Parathyroid adenoma (tissue), 2 donors: Measurements from ENCODE around the gene BHLHE40.

ENCODE experiments used
- H2AFZ ChIP-seq: fragments of 300-600 bp; sonication (generic); one replicate; pipeline ENCODE4 v1.7.0; 2017; ENCODE audit warnings: antibody characterized with exemption, mild to moderate bottlenecking
- H3K27ac ChIP-seq: fragments of 300-600 bp; sonication (generic); one replicate; pipeline ENCODE4 v1.7.0; 2017
- H3K27me3 ChIP-seq: fragments of 300-600 bp; sonication (generic); one replicate; pipeline ENCODE4 v1.7.0; 2017; ENCODE audit warnings: low read length; ENCODE audit not compliant: control insufficient read depth, insufficient read depth
- H3K36me3 ChIP-seq: fragments of 300-600 bp; sonication (generic); one replicate; pipeline ENCODE4 v1.7.0; 2017; ENCODE audit warnings: low read length; ENCODE audit not compliant: control insufficient read depth, insufficient read depth
- H3K4me1 ChIP-seq: fragments of 300-600 bp; sonication (generic); one replicate; pipeline ENCODE4 v1.7.0; 2017; ENCODE audit warnings: control low read depth
- H3K4me2 ChIP-seq: fragments of 300-600 bp; sonication (generic); one replicate; pipeline ENCODE4 v1.7.0; 2017; ENCODE audit warnings: low read length
- H3K4me3 ChIP-seq: fragments of 300-600 bp; sonication (generic); one replicate; pipeline ENCODE4 v1.7.0; 2017; ENCODE audit warnings: low read depth, low read length
- H3K79me2 ChIP-seq: fragments of 300-600 bp; sonication (generic); one replicate; pipeline ENCODE4 v1.7.0; 2017; ENCODE audit warnings: control low read depth
- H3K9ac ChIP-seq: fragments of 300-600 bp; sonication (generic); one replicate; pipeline ENCODE4 v1.7.0; 2017; ENCODE audit warnings: mild to moderate bottlenecking
- H3K9me3 ChIP-seq: fragments of 300-600 bp; sonication (generic); one replicate; pipeline ENCODE4 v1.7.0; 2017; ENCODE audit warnings: low read length; ENCODE audit not compliant: control insufficient read depth
- CTCF ChIP-seq: fragments of 300-600 bp; sonication (generic); IDR thresholded peaks from one replicate; pipeline ENCODE4 v1.7.0; 2017; ENCODE audit warnings: antibody characterized with exemption, mild to moderate bottlenecking
- donor health status: primary hyperparathyroidism.

BHLHE40 gene

DNA sequence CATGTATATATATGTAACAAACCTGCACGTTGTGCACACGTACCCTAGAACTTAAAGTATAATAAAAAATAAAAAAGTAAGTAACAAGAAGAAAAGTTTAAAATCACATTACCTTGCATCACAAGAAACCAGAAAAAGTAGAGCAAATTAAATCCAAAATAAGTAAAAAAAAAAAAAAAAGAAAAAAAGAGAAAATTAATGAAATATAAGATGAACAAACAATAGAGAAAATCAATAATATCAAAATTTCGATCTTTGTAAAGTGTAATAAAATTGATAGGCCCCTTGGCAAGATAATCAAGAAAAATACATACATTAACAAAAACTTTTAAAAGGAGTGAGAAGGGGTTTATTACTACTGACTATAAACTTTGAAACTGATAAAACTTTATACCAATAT is 7.4 kb upstream of the BHLHE40 start:
- no peak overlapping the region for H3K9ac ChIP-seq
- H3K4me1 ChIP-seq: peaks cover 21% of the 10 kb centered on the region
- H3K4me2 ChIP-seq: no peak overlapping the region
- H3K79me2 ChIP-seq: no peaks in the 10 kb centered on the region
- H2AFZ ChIP-seq: no peak overlapping the region
- no peak overlapping the region for H3K4me3 ChIP-seq
- TF ChIP-seq CTCF: no peak
- no peaks in the 10 kb centered on the region for H3K9me3 ChIP-seq
- no peaks in the 10 kb centered on the region for H3K27me3 ChIP-seq
- no peaks in the 10 kb centered on the region for H3K36me3 ChIP-seq
- no peak overlapping the region for H3K27ac ChIP-seq

- Histone ChIP-seq H3K27ac (peak overlapping the region; percentile 40), H3K9ac (no peak overlapping the region), H3K4me1 (peaks cover 27% of the 10 kb centered on the region), H3K27me3 (no peaks in the 10 kb centered on the region), H3K9me3 (no peaks in the 10 kb centered on the region), H3K4me2 (peak overlapping the region; percentile 43), H3K36me3 (no peaks in the 10 kb centered on the region), H3K79me2 (no peaks in the 10 kb centered on the region), H2AFZ (peak overlapping the region; percentile 70), H3K4me3 (peak overlapping the region; percentile 25)
- TF ChIP-seq CTCF: no peak
These were observed 6.3 kb upstream of the BHLHE40 start for GRCh38 chr3:4972652-4973643.

- Histone ChIP-seq H3K4me1 (peaks cover 27% of the 10 kb centered on the region), H3K27ac (no peak overlapping the region), H3K9me3 (no peaks in the 10 kb centered on the region), H3K9ac (no peak overlapping the region), H3K36me3 (no peaks in the 10 kb centered on the region), H2AFZ (no peak overlapping the region), H3K4me3 (no peak overlapping the region), H3K27me3 (no peaks in the 10 kb centered on the region), H3K4me2 (no peak overlapping the region), H3K79me2 (no peaks in the 10 kb centered on the region)
- TF ChIP-seq CTCF: no peak
These were observed 5.1 kb upstream of the BHLHE40 start for GRCh38 chr3:4974154-4974553.

DNA sequence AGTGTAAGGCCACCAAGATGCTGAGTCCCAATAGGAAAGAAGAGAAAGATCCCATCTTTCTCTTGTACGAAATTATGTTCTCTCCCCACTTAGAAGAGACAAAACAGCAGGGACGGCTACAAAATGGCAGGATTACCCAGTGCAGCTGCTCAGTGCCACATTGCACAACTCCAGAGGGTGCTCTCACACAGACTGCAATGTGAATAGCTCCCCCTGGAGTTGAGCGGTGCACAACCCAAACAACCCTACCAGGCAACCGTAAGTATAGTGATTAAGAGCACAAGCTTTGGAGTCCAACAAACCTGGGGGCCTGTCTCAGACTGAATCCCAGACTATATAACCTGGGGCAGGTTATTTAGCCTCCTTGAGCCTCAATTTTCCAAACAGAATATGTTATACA is 3.1 kb upstream of the BHLHE40 start:
- Histone ChIP-seq H3K27me3 (no peaks in the 10 kb centered on the region), H3K9ac (no peak overlapping the region), H3K79me2 (no peaks in the 10 kb centered on the region), H2AFZ (peak overlapping the region; percentile 78), H3K27ac (peak overlapping the region; percentile 98), H3K9me3 (no peaks in the 10 kb centered on the region), H3K4me1 (peaks cover 27% of the 10 kb centered on the region), H3K36me3 (no peaks in the 10 kb centered on the region), H3K4me3 (peak overlapping the region; percentile 68), H3K4me2 (peak overlapping the region; percentile 89)
- TF ChIP-seq CTCF: peak; percentile 64
